B cell (primary cell): Measurements from ENCODE around the gene RFC4. TPM values are rescaled to one million over a fixed set of nuclear protein-coding genes. Genes with fewer than 3 reads are reported as not detected.
A peak's percentile ranks its signal among the peaks of the same experiment; 100 is the strongest.

Source experiments
- ATAC-seq: fragments of 200-7000 bp; cut with Tn5 transposase; one replicate; pipeline ENCODE4 v1.10.0; 2021; ENCODE audit warnings: low read depth, mild to moderate bottlenecking, moderate number of reproducible peaks, moderate library complexity
- CTCF ChIA-PET: fragments of 350-600 bp; sonication (Branson Sonifier 250); formaldehyde crosslinking; loops from one replicate; lab custom pipeline; 2021; ENCODE audit warnings: antibody characterized with exemption, inconsistent platforms; lab: Charles Lee
- POLR2A ChIA-PET: fragments of 350-600 bp; sonication (Branson Sonifier 250); formaldehyde crosslinking; loops from one replicate; lab custom pipeline; 2021; ENCODE audit warnings: antibody characterized with exemption; lab: Charles Lee
- DNase-seq: peaks from one replicate; pipeline ENCODE4 v3.0.0; 2013
- H2AFZ ChIP-seq: 2 replicates; pipeline ENCODE4 v1.6.1; 2012; ENCODE audit warnings: mild to moderate bottlenecking, low read depth, low read length; ENCODE audit not compliant: insufficient read depth, poor library complexity, severe bottlenecking
- H3K27ac ChIP-seq, 2 donors: 1 replicate in 1 of 2; 2 replicates in 1 of 2; pipeline ENCODE4 v1.5.1; 2012 to 2013; ENCODE audit warnings: low read length in 2 of 2, mild to moderate bottlenecking in 2 of 2, moderate library complexity in 1 of 2
- H3K27me3 ChIP-seq, 4 experiments: fragments of 200-600 bp in 1 of 4; sonication (generic) in 1 of 4; replicated peaks in 1 of 4; 1 replicate in 2 of 4; 2 replicates in 2 of 4; pipeline versions ENCODE4 v1.6.1 to v1.7.0; 2013 to 2016; ENCODE audit warnings: low read length in 3 of 4, mild to moderate bottlenecking in 2 of 4, mixed read lengths in 1 of 4, moderate library complexity in 1 of 4; ENCODE audit not compliant: insufficient read depth in 4 of 4, control insufficient read depth in 3 of 4; ENCODE audit errors: control extremely low read depth in 1 of 4
- H3K36me3 ChIP-seq, 2 experiments: replicated peaks in 1 of 2; 1 replicate in 1 of 2; 2 replicates in 1 of 2; pipeline versions ENCODE4 v1.6.1 to v1.7.1; 2013; ENCODE audit warnings: low read length in 1 of 2; ENCODE audit not compliant: insufficient read depth in 2 of 2, control insufficient read depth in 1 of 2; ENCODE audit errors: control extremely low read depth in 1 of 2, extremely low read depth in 1 of 2
- H3K4me1 ChIP-seq, 2 donors: fragments of 200-600 bp in 1 of 2; sonication (generic) in 1 of 2; 1 replicate in 1 of 2; 2 replicates in 1 of 2; pipeline versions ENCODE4 v1.5.1 to v1.6.1; 2013 to 2017; ENCODE audit warnings: low read length in 2 of 2; ENCODE audit not compliant: control insufficient read depth in 2 of 2, insufficient read depth in 2 of 2
- H3K4me2 ChIP-seq: replicated peaks from 2 replicates; pipeline ENCODE3; 2012; ENCODE audit warnings: mild to moderate bottlenecking, low read depth, low read length; ENCODE audit not compliant: poor library complexity, severe bottlenecking
- H3K4me3 ChIP-seq, 5 experiments: fragments of 200-600 bp in 1 of 5; sonication (generic) in 1 of 5; 1 replicate in 3 of 5; 2 replicates in 2 of 5; pipeline versions ENCODE4 v1.5.1 to v1.7.0; 2011 to 2016; ENCODE audit warnings: low read length in 4 of 5, mild to moderate bottlenecking in 4 of 5, low read depth in 2 of 5, control low read depth in 1 of 5, moderate library complexity in 1 of 5; ENCODE audit not compliant: insufficient read depth in 1 of 5; ENCODE audit errors: control extremely low read depth in 1 of 5, extremely low read depth in 1 of 5
- H3K79me2 ChIP-seq: fragments of 200-600 bp; sonication (generic); one replicate; pipeline ENCODE4 v1.6.0; 2016; ENCODE audit warnings: low read length; ENCODE audit not compliant: control insufficient read depth, insufficient read depth
- H3K9ac ChIP-seq: fragments of 200-600 bp; sonication (generic); 2 replicates; pipeline ENCODE4 v1.6.1; 2017; ENCODE audit warnings: mild to moderate bottlenecking, low read length, moderate library complexity
- H3K9me3 ChIP-seq, 3 donors: one replicate each; pipeline versions ENCODE4 v1.6.1 to v1.7.1; 2013; ENCODE audit warnings: low read length in 2 of 3; ENCODE audit not compliant: control insufficient read depth in 2 of 3, insufficient read depth in 1 of 3; ENCODE audit errors: control extremely low read depth in 1 of 3
- H4K20me1 ChIP-seq: 2 replicates; pipeline ENCODE4 v1.6.0; 2012; ENCODE audit warnings: mild to moderate bottlenecking, low read length; ENCODE audit not compliant: insufficient read depth, control insufficient read depth, poor library complexity, severe bottlenecking
- H3K27ac Mint-ChIP-seq: one replicate; pipeline ENCODE4 v1.8.0; 2021; ENCODE audit warnings: mixed read lengths
- H3K27me3 Mint-ChIP-seq: one replicate; pipeline ENCODE4 v1.8.0; 2021; ENCODE audit warnings: mixed read lengths
- H3K4me1 Mint-ChIP-seq: one replicate; pipeline ENCODE4 v1.8.0; 2021; ENCODE audit warnings: mixed read lengths
- H3K4me3 Mint-ChIP-seq: one replicate; pipeline ENCODE4 v1.8.0; 2021; ENCODE audit warnings: mixed read lengths
- H3K9me3 Mint-ChIP-seq: one replicate; pipeline ENCODE4 v1.8.0; 2022; ENCODE audit warnings: mixed read lengths; ENCODE audit not compliant: insufficient read depth
- CTCF ChIP-seq: fragments of 200-600 bp; IDR thresholded peaks from one replicate; pipeline ENCODE4 v1.8.0; 2022; ENCODE audit warnings: antibody characterized with exemption, mild to moderate bottlenecking
- EZH2 ChIP-seq: IDR thresholded peaks from 2 replicates; pipeline ENCODE4 v1.6.1; 2012; ENCODE audit warnings: borderline replicate concordance, low read depth, mild to moderate bottlenecking, moderate library complexity, low read length; ENCODE audit not compliant: insufficient read depth, poor library complexity, severe bottlenecking
- WGBS: methylation state at CpG from one replicate; pipeline ENCODE4 v1.1.5; 2013; ENCODE audit warnings: missing lambda C conversion rate; ENCODE audit not compliant: insufficient coverage; 5-methylcytosine and 5-hydroxymethylcytosine counted together
- intact Hi-C: fragments of 100-400 bp; cut with micrococcal nuclease; formaldehyde crosslinking; loops from one replicate; pipeline ENCODE4 v1.10.0; 2022
- polyA plus RNA-seq: library from polyadenylated mRNA; depleted of rRNA; stranded (reverse); fragments of >200 nt; gene quantifications from 2 replicates; pipeline ENCODE4 v1.2.3, GENCODE V29; 2012
- total RNA-seq, 2 donors: library from RNA; stranded (reverse); fragments of 120-200 nt in 1 of 2; gene quantifications; 1 replicate in 1 of 2; 2 replicates in 1 of 2; pipeline versions ENCODE4 v1.2.3 to v1.2.4, GENCODE V29; 2013 to 2022

The RFC4 gene
- total and polyA plus RNA-seq, 2 donors (not counting 1 experiment from before 2014, with no cell fraction given), result 17.8 to 20.5 TPM

- DNase-seq, result no peak
- 100% methylated on average over 1 of the region's 8 CpGs for WGBS
- Histone ChIP-seq H3K4me2 (no peak overlapping the region), H4K20me1 (no peaks in the 10 kb centered on the region), H3K4me3 (no peak overlapping the region), H3K4me1 (peaks cover 11 to 12% of the 10 kb centered on the region in 2 donors), H3K79me2 (no peaks in the 10 kb centered on the region), H3K9me3 (no peaks in the 10 kb centered on the region), H3K36me3 (no peaks in the 10 kb centered on the region), H3K27ac (no peak overlapping the region), H3K9ac (no peak overlapping the region), H3K27me3 (no peaks in the 10 kb centered on the region), H2AFZ (no peak overlapping the region)
- TF ChIP-seq CTCF, result no peak
- no peak for TF ChIP-seq EZH2
- H3K27ac Mint-ChIP-seq, result no peak overlapping the region
- peaks cover 17% of the 10 kb centered on the region for H3K4me1 Mint-ChIP-seq
- no peak overlapping the region for H3K4me3 Mint-ChIP-seq
- no peaks in the 10 kb centered on the region for H3K27me3 Mint-ChIP-seq
- POLR2A ChIA-PET, result no interaction called here
- CTCF ChIA-PET, result no interaction called here
- no peak for ATAC-seq
- no peaks in the 10 kb centered on the region for H3K9me3 Mint-ChIP-seq
- intact Hi-C loops, result loop anchor here (10.0 kb wide), 1 partner anchor 121 kb away; no protein-coding TSS in a partner anchor
These were observed 30.3 kb downstream of the RFC4 start for GRCh38 chr3:186775999-186776398.

GRCh38 chr3:186772701-186773417 lies 33.4 kb downstream of the RFC4 start:
- intact Hi-C loops, result loop anchor here (1.0 to 10.0 kb wide), 6 partner anchors 10 to 206 kb away; partner anchors contain the start of genes EIF4A2, RFC4 and TBCCD1
- 14% methylated on average over 28 of the region's 28 CpGs for WGBS
- Histone ChIP-seq H3K4me2 (peak overlapping the region; percentile 99), H3K9me3 (no peaks in the 10 kb centered on the region), H2AFZ (peak overlapping the region; percentile 100), H3K4me1 (peaks cover 11 to 12% of the 10 kb centered on the region in 2 donors), H3K79me2 (no peaks in the 10 kb centered on the region), H4K20me1 (no peaks in the 10 kb centered on the region), H3K36me3 (no peaks in the 10 kb centered on the region), H3K27me3 (no peaks in the 10 kb centered on the region), H3K27ac (peak overlapping the region; percentile 69 to 87), H3K4me3 (peak overlapping the region; percentile 50 to 98 (median 79)), H3K9ac (peak overlapping the region; percentile 94)
- ChIA-PET POLR2A (interaction anchor here (0.9 to 2.5 kb wide), 4 partner anchors 11 to 156 kb away, joined by 3 to 78 read pairs (median 5); partner anchors contain the start of genes EIF4A2 and RFC4), CTCF (interaction anchor here (0.6 to 2.1 kb wide), 5 partner anchors 11 to 1544 kb away, joined by 3 to 9 read pairs (median 4); partner anchors contain the start of genes EIF4A2 and TRA2B)
- no peak for TF ChIP-seq EZH2
- no peak for TF ChIP-seq CTCF
- peak overlapping the region; percentile 93 for H3K4me3 Mint-ChIP-seq
- peaks cover 17% of the 10 kb centered on the region for H3K4me1 Mint-ChIP-seq
- no peaks in the 10 kb centered on the region for H3K27me3 Mint-ChIP-seq
- DNase-seq, result peak; percentile 87
- H3K27ac Mint-ChIP-seq, result peak overlapping the region; percentile 91
- ATAC-seq, result peak; percentile 93
- no peaks in the 10 kb centered on the region for H3K9me3 Mint-ChIP-seq
